Pons (tissue), 1 donor: Measurements from ENCODE around the gene SPECC1L.
"Not testable (repeated sequence)": the region's sequence is repeated elsewhere in the genome, so short reads cannot be mapped to it uniquely, and the experiment has no call there.

Experiments
- DNase-seq: peaks from one replicate; pipeline ENCODE4 v3.0.0-alpha.2; 2016; ENCODE audit warnings: low spot score

Gene SPECC1L

GRCh38 chr22:24284747-24285203 lies 14.1 kb downstream of the SPECC1L start:
- no peak for DNase-seq

DNA sequence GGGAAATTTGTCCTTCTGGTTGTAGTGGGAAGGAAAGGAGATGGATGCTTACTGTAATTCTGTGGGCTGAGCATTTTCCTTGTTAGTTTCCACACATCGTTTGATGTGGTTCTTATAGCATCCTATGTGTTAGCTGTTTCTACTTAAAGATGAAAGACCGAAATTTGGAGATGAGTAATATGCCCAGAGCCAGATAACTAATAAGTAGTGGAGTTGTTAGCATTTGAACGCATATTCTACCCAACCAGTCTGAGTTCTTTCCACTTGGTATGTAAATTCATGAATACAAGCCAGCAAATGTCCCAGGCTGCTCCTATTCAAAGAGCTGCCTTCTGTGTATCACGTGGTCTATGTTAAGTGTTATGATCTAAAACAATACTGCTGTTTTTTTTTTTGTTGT lies 14.6 kb downstream of the SPECC1L start:
- DNase-seq = peak; percentile 75

DNA sequence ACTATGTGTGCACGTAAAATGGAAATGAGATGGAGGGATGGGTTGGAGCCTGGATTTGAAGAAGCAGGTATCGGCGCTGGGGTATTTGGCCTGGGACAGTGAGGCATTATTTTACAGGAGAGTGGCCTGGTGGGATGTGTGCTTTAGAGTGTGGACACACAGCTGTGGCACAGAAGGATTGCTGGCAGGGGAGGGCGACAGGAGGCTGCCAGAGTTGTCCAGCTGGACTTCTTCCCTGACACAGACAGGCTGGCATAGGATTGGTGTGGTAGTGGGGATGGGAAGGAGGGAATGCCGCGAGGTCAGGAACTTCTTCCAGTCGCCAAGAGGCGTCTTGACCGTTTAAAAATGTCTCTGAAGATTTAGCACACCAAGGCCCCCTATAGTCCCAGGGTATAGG lies 16.6 kb downstream of the SPECC1L start:
- not testable (repeated sequence) for DNase-seq

GRCh38 chr22:24287801-24288200 lies 17.2 kb downstream of the SPECC1L start:
- not testable (repeated sequence) for DNase-seq

GRCh38 chr22:24289114-24289513 lies 18.5 kb downstream of the SPECC1L start:
- DNase-seq = no peak

DNA sequence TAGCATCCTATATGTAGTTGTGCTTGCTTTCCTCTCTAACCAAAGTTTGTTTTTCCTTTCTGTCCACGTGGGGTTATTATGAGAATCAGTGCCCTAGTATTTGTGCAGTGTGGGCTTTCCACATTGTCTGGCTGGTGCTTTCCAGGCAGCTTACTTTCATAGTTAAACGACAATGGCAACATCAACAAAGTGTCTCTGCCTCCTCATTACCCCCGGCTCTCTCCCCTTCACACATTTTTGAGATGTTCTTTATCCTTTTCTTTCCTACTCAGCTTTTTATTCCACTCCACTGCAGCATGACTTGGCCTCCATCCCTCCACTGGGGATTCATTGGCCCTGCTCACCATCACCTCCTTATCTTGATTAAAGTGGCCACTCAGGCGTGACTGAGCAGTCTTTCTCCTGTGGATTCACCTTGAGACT lies 19.1 kb downstream of the SPECC1L start:
- no peak for DNase-seq

GRCh38 chr22:24290459-24290858 lies 19.8 kb downstream of the SPECC1L start:
- no peak for DNase-seq

- no peak for DNase-seq
Measured at GRCh38 chr22:24291515-24292201, 21.0 kb downstream of the SPECC1L start.

DNA sequence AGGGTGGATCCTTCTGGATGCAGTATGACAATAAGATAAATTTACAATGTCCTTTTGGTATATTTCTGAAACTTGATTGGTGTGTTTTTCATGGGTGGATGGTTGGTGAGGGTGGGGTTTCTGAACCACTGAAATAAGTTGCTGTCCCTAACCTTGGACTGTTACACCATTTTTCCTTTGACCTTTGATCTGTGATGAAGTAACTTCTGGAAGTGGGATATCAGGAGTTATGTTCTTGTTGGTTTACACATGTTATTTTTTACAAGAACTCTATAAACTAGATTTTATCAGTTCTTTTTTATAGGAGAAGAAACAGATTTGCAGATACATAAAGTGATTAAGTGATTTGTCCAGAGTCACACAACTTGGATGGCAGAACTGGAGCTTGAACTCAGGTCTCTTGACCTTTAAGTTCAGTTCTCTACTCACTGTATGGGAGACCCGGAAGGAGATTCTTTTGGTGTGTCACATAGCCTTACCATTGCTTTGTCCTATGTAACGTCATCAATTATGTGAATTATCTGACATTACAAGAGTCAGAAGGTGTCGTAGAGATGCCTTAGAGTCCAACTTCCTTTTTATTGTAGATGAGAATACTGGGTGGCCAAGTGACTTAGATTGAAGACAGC lies 21.7 kb downstream of the SPECC1L start:
- DNase-seq = not testable (repeated sequence)

GRCh38 chr22:24294913-24295312 lies 24.3 kb downstream of the SPECC1L start:
- not testable (repeated sequence) for DNase-seq

GRCh38 chr22:24298497-24299155 lies 28.0 kb downstream of the SPECC1L start:
- DNase-seq = not testable (repeated sequence)

GRCh38 chr22:24300522-24300921 lies 29.9 kb downstream of the SPECC1L start:
- not testable (repeated sequence) for DNase-seq

DNA sequence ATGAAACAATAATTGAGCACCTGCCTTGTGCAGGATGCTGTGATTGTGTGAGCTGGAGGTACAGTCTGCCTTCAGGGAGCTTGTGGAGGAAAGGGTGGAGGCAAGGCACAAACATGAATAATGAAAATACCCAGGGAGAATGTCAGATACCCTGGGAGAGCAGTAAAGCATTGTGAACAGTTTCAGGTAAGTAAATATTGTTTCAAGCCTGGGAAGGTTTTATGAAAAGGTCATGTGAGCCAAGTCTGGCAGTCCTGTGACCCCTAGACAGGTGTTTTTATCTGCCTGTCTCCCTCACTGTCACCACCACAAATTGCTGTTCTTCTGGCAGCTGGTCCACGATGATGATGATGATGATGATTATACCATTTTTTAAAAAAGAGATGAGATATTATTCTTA lies 32.0 kb downstream of the SPECC1L start:
- no peak for DNase-seq

GRCh38 chr22:24303007-24303406 lies 32.4 kb downstream of the SPECC1L start:
- DNase-seq = no peak

GRCh38 chr22:24304062-24304675 lies 33.5 kb downstream of the SPECC1L start:
- no peak for DNase-seq

DNA sequence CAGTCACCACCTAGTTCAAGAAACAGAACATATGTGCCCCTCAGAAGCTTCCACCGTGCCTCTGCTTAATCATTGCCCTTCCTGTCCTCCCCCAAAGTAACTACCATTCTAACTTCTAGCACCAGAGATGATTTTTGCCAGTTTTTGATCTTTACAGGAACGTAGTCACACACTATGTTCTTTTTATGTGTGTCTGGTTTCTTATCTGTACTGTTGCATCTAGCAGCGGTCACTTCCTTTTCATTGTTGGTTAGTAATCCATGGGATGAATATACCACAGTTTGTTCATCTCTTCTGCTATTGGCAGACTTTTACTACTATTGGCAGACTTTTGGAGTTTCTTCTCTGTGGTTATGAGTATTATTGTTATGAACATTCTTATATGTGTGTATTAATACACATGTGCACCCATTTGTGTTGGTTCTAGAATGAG lies 34.6 kb downstream of the SPECC1L start:
- no peak for DNase-seq

DNA sequence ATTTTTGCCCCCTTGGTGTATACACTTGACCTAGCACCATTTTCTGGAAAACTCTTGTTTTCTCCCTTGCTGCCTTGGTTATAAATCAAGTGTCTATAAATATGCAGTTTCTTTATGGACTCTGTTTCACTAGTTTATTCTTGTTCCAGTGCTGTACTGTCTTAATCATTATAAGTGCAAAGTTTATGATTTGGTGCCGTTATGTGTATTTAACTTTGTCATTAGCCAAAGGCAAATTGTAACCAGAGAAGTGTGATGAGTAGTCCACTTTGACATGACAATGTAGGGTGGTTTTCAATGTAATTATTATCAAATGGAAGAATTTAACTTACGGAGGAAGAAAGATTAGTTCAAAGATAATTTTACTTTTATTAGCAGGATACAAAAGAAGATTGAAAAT lies 40.3 kb downstream of the SPECC1L start:
- no peak for DNase-seq

DNA sequence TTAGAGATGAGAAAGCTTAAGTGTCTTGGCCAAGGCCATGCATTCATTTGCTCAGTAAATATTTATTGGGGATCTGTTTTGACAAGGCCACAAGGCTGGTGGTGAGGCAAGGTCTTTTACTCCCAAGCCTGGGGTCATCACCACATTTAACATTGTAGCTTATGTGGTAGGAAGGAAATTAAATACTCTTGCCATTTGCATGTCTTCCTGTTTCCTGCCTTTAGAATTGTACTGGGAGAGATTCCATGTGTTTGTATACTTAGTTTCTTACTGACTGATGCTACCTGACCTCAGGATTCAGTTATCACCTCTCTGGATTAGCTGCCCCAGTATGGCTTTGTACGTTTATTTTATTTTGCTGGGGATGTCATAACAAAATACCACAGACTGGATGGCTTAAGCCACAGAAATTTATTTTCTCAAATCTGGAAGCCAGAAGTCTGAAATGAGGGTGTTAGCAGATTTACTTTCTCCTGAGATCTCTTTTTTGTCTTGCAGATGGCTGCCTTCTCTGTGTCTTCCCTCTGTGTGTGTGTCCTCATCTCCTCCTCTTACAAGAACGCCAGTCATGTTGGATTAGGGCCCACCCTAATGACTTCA lies 44.8 kb downstream of the SPECC1L start:
- no peak for DNase-seq

DNA sequence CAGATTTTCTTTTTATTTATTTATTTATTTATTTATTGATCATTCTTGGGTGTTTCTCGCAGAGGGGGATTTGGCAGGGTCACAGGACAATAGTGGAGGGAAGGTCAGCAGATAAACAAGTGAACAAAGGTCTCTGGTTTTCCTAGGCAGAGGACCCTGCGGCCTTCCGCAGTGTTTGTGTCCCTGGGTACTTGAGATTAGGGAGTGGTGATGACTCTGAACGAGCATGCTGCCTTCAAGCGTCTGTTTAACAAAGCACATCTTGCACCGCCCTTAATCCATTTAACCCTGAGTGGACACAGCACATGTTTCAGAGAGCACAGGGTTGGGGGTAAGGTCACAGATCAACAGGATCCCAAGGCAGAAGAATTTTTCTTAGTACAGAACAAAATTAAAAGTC lies 45.6 kb downstream of the SPECC1L start:
- DNase-seq = not testable (repeated sequence)

GRCh38 chr22:24317511-24317910 lies 46.9 kb downstream of the SPECC1L start:
- not testable (repeated sequence) for DNase-seq

GRCh38 chr22:24319451-24319850 lies 48.8 kb downstream of the SPECC1L start:
- no peak for DNase-seq

GRCh38 chr22:24321999-24322398 lies 51.4 kb downstream of the SPECC1L start:
- no peak for DNase-seq
